GM19372 (cell line): ENCODE results near the gene PRCD.
A peak's percentile ranks its signal among the peaks of the same experiment; 100 is the strongest.

Experiments
- ATAC-seq: cut with Tn5 transposase; IDR thresholded peaks from one replicate; pipeline ENCODE4 v1.9.1; 2021; ENCODE audit warnings: mild to moderate bottlenecking, low read depth, moderate library complexity; ENCODE audit not compliant: unreplicated experiment

Gene PRCD

DNA sequence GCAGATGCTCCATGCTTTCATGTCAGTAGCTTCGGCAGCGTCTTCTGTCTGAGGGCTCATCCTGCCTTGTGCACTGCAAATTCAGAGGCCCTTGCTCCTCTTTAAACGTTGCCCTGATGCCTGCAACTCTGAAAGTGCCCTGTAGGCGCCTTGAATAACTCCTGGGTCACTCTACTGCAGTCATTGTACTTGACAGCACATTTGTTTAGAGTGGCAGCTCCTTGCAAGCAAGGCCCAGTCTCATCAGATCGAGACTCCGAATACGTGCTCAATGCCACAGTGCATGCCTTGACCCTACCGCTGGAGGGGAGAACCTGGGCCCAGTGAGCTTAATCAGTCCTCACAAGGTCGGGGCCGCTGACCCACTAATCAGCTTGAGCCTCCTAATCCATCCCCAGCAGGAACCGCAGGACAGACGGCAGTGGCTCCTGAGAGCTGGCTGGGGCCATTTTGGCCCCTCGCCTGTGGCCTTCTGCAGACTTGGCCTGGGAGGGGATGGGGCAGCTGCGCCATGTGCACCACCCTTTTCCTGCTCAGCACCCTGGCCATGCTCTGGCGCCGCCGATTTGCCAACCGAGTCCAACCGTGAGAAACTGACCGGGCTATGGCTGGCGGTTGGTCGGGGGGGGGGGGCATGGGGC is at the start of gene PRCD:
TSS of gene PRCD (plus strand) at position 414 of the 641 bp plus-strand sequence. CDS start at position 512, 98 bp downstream.
- ATAC-seq = no peak

GRCh38 chr17:76490112-76490710 is 49.6 kb upstream of the PRCD start:
- ATAC-seq = no peak

- no peak for ATAC-seq
These were observed 48.3 kb upstream of the PRCD start for GRCh38 chr17:76491271-76492122.

DNA sequence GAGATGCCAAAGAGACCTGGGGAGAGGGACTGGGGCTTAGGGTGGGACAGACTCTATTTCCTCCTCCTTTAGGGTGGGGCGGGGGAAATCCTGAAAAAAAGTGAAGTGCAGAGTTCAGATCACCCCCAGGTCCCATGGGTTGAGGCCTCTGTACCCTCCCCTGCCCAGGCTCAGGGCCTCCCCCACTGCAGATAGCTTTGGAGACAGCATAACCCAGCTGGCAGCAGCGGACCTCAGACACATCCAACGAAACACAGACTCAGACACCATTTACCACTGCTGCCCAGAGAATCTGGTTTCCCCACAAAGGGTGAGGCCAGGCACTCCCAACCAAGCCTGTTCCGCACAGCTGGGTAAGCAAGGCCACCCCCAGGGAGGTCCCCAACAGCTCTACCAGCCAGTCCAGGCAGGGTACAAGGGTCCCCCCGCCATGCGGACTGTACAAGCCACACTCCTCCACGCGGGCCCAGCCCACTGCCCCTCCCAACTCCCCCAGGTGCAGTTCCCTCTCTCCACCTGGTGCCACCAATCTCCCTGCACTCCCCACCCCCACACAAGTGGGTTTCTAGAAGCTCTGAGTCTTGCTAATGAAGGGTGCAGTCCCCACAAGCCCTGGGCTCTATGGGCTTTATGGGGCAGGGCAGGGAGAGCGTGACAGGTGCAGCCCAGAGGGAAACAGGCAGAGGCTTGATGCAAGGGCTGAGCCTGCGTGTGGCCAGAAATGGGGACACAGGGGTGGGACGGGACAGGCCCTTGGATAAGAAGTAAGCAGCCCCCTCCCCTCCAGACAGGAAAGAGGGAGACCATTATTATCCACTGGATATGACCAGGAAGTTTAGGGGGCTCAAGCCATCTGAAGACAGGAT is 47.5 kb upstream of the PRCD start:
- no peak for ATAC-seq

GRCh38 chr17:76492989-76493501 is 46.8 kb upstream of the PRCD start:
- ATAC-seq = no peak

DNA sequence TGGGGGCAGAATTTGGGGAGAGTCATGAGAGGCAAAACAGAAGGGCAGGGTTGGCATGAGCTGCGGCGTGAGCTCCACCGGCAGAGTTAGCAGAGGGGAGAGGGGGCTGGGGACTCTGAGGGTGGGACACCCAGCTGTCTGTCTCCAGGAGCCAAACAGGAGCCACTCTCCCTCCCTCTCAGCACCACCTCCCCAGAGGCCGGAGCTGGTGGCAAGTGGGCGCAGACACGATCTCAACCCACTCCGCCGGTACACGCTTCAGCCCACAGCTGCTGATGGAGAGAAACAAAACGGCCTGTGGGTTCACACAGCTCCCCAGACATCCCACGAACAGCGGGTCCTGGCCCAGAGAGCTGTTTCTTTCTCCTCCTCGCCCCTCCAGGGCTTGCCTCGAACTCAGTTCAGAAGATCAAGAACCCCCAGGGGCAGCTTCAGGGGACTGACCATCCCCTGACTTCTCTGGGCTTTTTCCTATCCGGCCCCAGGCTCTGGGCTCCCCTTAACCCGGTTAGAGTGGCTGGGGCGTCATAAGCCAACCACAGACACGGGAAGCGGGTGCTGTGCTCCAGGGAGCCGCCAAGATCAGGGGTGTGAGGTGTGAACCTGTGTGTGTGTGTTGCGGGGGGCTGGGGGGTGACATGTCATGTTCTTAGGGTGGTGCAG is 46.2 kb upstream of the PRCD start:
- no peak for ATAC-seq

- no peak for ATAC-seq
These were observed 44.0 kb upstream of the PRCD start for GRCh38 chr17:76495663-76496400.

- no peak for ATAC-seq
These were observed 43.4 kb upstream of the PRCD start for GRCh38 chr17:76496464-76496863.

DNA sequence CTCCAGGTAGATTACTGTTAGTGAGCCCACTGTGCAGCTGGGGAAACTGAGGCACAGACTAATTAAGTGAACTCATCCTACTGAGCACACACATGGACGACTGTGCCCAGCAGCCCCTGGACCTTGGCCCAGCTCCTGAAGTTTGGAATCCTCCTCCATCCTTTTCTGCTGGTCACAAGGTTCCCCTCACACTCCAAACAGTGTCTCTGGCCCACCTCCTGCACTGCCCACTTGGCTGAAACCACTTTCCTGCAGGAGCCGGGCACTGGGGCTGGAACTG is 42.2 kb upstream of the PRCD start:
- ATAC-seq = no peak

- ATAC-seq = no peak
These were observed 41.6 kb upstream of the PRCD start for GRCh38 chr17:76497979-76498875.

GRCh38 chr17:76498876-76499251 is 41.0 kb upstream of the PRCD start:
- no peak for ATAC-seq

DNA sequence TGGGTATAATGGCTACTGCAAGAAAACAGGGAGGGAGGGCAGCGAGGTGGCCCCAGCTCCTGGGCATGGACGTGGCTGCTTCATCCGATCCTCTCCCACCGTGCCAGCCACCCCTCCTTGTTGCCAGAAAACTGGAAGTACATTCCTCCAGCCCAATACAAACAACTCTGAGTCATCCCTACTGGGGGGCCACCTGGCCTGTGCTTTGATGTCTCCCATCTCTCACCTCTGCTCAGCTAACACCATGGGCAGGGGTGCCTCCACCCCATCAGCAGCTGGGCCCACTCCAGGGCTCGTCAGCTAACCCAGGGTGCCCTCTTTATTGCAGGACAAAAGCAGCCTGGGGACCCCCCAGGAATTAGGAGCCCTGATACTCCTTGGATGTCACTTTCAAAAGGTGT is 40.6 kb upstream of the PRCD start:
- ATAC-seq = no peak

DNA sequence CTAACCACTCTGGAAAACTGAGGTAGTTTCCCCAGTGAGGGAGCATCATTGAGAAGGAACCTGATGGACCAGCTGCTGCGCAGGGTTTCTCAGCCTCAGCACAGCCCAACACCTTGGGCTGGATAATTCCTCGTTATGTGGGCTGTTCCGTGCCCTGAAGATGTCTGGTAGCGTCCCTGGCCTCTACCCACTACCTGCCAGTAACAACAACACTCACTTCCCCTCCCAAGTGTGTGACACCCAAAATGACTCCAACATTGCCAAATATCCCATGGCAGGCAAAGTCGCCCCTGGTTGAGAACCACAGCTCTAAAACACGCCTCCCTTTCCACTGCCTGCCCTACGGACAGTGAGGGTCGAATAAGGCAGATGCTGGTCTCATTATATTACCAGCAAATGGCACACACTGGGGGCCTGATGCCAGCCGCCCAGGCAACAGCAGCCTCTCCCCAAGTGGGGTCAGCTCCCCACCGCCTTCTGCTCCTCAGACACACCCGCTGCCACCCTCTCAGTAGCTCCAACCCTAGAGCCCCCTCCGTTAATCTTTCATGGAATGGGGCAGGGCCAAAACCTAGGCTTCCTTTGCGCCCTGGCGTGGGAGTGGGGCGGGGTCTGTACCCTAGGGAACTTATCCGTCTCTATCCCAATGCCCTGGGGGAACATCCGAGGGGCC is 39.6 kb upstream of the PRCD start:
- no peak for ATAC-seq

DNA sequence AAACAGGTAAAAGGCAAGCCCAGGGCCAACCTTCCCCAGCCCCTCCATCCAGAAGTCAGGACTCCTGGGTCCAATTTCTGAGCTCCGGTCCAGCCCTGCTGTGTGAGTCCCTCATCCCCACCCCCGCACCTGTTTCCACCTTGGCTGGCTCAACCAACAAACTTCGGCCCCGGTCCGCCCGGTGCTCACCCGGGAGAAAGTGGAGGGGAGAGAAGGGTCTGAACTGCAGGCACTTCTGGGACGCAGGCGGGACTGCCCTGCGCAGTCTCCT is 39.2 kb upstream of the PRCD start:
- no peak for ATAC-seq

GRCh38 chr17:76501018-76501826 is 38.6 kb upstream of the PRCD start, which contains the start of gene RHBDF2:
TSS of gene RHBDF2 (minus strand) at chr17:76501423. CDS start at chr17:76481524, 19,899 bp downstream.
- ATAC-seq = peak; percentile 77

GRCh38 chr17:76501827-76502307 is 38.0 kb upstream of the PRCD start:
- ATAC-seq = no peak
